HCT116 (cell line): ENCODE results near the gene SOX2. TPM values are rescaled to one million over a fixed set of nuclear protein-coding genes. Genes with fewer than 3 reads are reported as not detected.

Experiments used
- ATAC-seq: fragments of 200-7000 bp; cut with Tn5 transposase; 2 replicates; pipeline ENCODE4 v1.9.1; 2020; ENCODE audit warnings: mild to moderate bottlenecking, moderate library complexity
- BruUV-seq: library from RNA; stranded (reverse); fragments of 400-500 nt; replicated peaks from 2 replicates; lab custom pipeline; 2021; lab: Mats Ljungman, UMichigan
- CTCF ChIA-PET: fragments of 300-600 bp; sonication (Branson Sonifier 250); formaldehyde crosslinking; loops from one replicate; lab custom pipeline; 2021; ENCODE audit warnings: antibody characterized with exemption; lab: Charles Lee
- POLR2A ChIA-PET: fragments of 300-600, 350-600 bp; sonication (Branson Sonifier 250); formaldehyde crosslinking; loops from one replicate; lab custom pipeline; 2021; ENCODE audit warnings: antibody characterized with exemption; lab: Charles Lee
- RAD21 ChIA-PET, 2 experiments: fragments of 300-600 bp; sonication (Branson Sonifier 250); formaldehyde crosslinking; loops; one replicate each; lab custom pipeline; 2023; ENCODE audit warnings: low total read pairs in 2 of 2; ENCODE audit not compliant: uncharacterized antibody in 2 of 2, unreplicated experiment in 2 of 2, low non-redundant PET in 1 of 2; lab: Charles Lee
- DNase-seq: peaks from one replicate; pipeline ENCODE4 v3.0.0-alpha.2; 2010; ENCODE audit warnings: low read depth, low spot score
- H2AFZ ChIP-seq: fragments of 200-600 bp; shearing (Covaris generic), sonication (generic); 2 replicates; pipeline ENCODE4 v1.6.1; 2017; ENCODE audit warnings: low read depth, mixed run types, mixed read lengths, antibody characterized with exemption, low read length; ENCODE audit not compliant: poor library complexity, severe bottlenecking
- H3K27ac ChIP-seq: 2 replicates; pipeline ENCODE4 v1.5.1; 2012; ENCODE audit warnings: low read depth, low read length
- H3K27me3 ChIP-seq: fragments of 200-600 bp; sonication (generic); 2 replicates; pipeline ENCODE4 v1.6.1; 2016; ENCODE audit warnings: mixed run types, low read length, mixed read lengths; ENCODE audit not compliant: insufficient read depth
- H3K36me3 ChIP-seq, 2 experiments: fragments of 200-500 bp in 1 of 2; fragments of 200-600 bp in 1 of 2; sonication (Bioruptor generic) in 1 of 2; sonication (generic) in 1 of 2; 2 replicates each; pipeline versions ENCODE4 v1.5.1 to v1.6.1; 2014 to 2016; ENCODE audit warnings: low read length in 2 of 2, inconsistent platforms in 1 of 2, mixed read lengths in 1 of 2, mixed run types in 1 of 2; ENCODE audit not compliant: insufficient read depth in 2 of 2, control insufficient read depth in 1 of 2
- H3K4me1 ChIP-seq, 2 experiments: fragments of 200-600 bp in 1 of 2; sonication (generic) in 1 of 2; 2 replicates each; pipeline versions ENCODE4 v1.5.1 to v1.6.1; 2012 to 2017; ENCODE audit warnings: low read length in 2 of 2, inconsistent platforms in 1 of 2, mild to moderate bottlenecking in 1 of 2, mixed read lengths in 1 of 2, mixed run types in 1 of 2, moderate library complexity in 1 of 2; ENCODE audit not compliant: insufficient read depth in 2 of 2, control insufficient read depth in 1 of 2
- H3K4me2 ChIP-seq: fragments of 200-600 bp; sonication (generic); 2 replicates; pipeline ENCODE4 v1.6.1; 2017; ENCODE audit warnings: mixed run types, low read length, mixed read lengths
- H3K4me3 ChIP-seq, 2 experiments: fragments of 200-600 bp in 1 of 2; sonication (generic) in 1 of 2; replicated peaks in 1 of 2; 2 replicates each; pipeline ENCODE4 v1.5.1; 2011 to 2016; ENCODE audit warnings: low read length in 2 of 2, control low read depth in 1 of 2, low read depth in 1 of 2, mild to moderate bottlenecking in 1 of 2, mixed read lengths in 1 of 2, mixed run types in 1 of 2
- H3K79me2 ChIP-seq: fragments of 200-600 bp; sonication (generic); 2 replicates; pipeline ENCODE4 v1.6.1; 2017; ENCODE audit warnings: mild to moderate bottlenecking, mixed run types, low read length, moderate library complexity, mixed read lengths; ENCODE audit not compliant: insufficient read depth
- H3K9ac ChIP-seq: fragments of 200-600 bp; sonication (generic); 2 replicates; pipeline ENCODE4 v1.6.1; 2016; ENCODE audit warnings: low read length, mixed read lengths
- H3K9me2 ChIP-seq: fragments of 200-600 bp; sonication (generic), shearing (Covaris generic); 2 replicates; pipeline ENCODE4 v1.6.1; 2017; ENCODE audit warnings: mixed run types, mild to moderate bottlenecking, moderate library complexity; ENCODE audit not compliant: insufficient read depth
- H3K9me3 ChIP-seq, 2 experiments: fragments of 200-500 bp in 1 of 2; fragments of 200-600 bp in 1 of 2; sonication (Bioruptor generic) in 1 of 2; sonication (generic) in 1 of 2; 2 replicates each; pipeline ENCODE4 v1.6.1; 2014 to 2017; ENCODE audit warnings: low read length in 2 of 2, mixed read lengths in 2 of 2, inconsistent platforms in 1 of 2, low read depth in 1 of 2, mild to moderate bottlenecking in 1 of 2, mixed run types in 1 of 2, moderate library complexity in 1 of 2; ENCODE audit not compliant: control insufficient read depth in 1 of 2, insufficient read depth in 1 of 2
- H4K20me1 ChIP-seq: fragments of 200-600 bp; sonication (generic), shearing (Covaris generic); 2 replicates; pipeline ENCODE4 v1.6.1; 2017; ENCODE audit warnings: mixed run types, mild to moderate bottlenecking, moderate library complexity; ENCODE audit not compliant: insufficient read depth
- ATF3 ChIP-seq: IDR thresholded peaks from 2 replicates; pipeline ENCODE4 v1.6.1; 2012
- CEBPB ChIP-seq: IDR thresholded peaks from 2 replicates; pipeline ENCODE4 v1.6.1; 2012; ENCODE audit warnings: low read depth
- ELF1 ChIP-seq: IDR thresholded peaks from 2 replicates; pipeline ENCODE4 v1.6.1; 2012; ENCODE audit warnings: low read depth, borderline replicate concordance
- EZH2phosphoT487 ChIP-seq: fragments of 200-600 bp; IDR thresholded peaks from 2 replicates; pipeline ENCODE4 v1.6.1; 2018; ENCODE audit warnings: antibody characterized with exemption, borderline replicate concordance
- FOSL1 ChIP-seq: IDR thresholded peaks from 2 replicates; pipeline ENCODE4 v1.6.1; 2012; ENCODE audit warnings: low read depth
- POLR2A ChIP-seq: IDR thresholded peaks from 2 replicates; pipeline ENCODE4 v1.7.0; 2011; ENCODE audit warnings: borderline replicate concordance; ENCODE audit not compliant: insufficient read depth, insufficient read length; ENCODE audit errors: extremely low read depth
- SIN3A ChIP-seq: IDR thresholded peaks from 2 replicates; pipeline ENCODE4 v1.6.1; 2012; ENCODE audit warnings: low read depth
- TCF7L2 ChIP-seq: IDR thresholded peaks from 2 replicates; pipeline ENCODE4 v1.7.0; 2011; ENCODE audit warnings: borderline replicate concordance, inconsistent platforms; ENCODE audit not compliant: insufficient read depth, insufficient read length; ENCODE audit errors: extremely low read depth
- YY1 ChIP-seq: IDR thresholded peaks from 2 replicates; pipeline ENCODE4 v1.6.1; 2011; ENCODE audit warnings: low read length, low read depth, moderate library complexity, mild to moderate bottlenecking; ENCODE audit not compliant: insufficient replicate concordance; ENCODE audit errors: extremely low read depth
- intact Hi-C: fragments of 100-400 bp; cut with micrococcal nuclease; formaldehyde crosslinking; loops from 2 replicates; pipeline ENCODE4 v1.10.0; 2022
- total RNA-seq: library from RNA; stranded (reverse); gene quantifications from one replicate; pipeline ENCODE4 v1.2.1, GENCODE V29; 2021; ENCODE audit not compliant: unreplicated experiment
- TF ChIP-seq, protein P1 (sequence below): IDR thresholded peaks from 2 replicates; pipeline ENCODE4 v1.6.1; 2012; ENCODE audit warnings: low read depth
- TF ChIP-seq, protein P2 (sequence below), 3 experiments: fragments of 200-600 bp in 1 of 3; sonication (generic) in 1 of 3; IDR thresholded peaks in 2 of 3; conservative IDR thresholded peaks in 1 of 3; 2 replicates each; pipeline ENCODE4 v1.5.1; 2012 to 2017; ENCODE audit warnings: low read depth in 2 of 3, low read length in 2 of 3, antibody characterized with exemption in 1 of 3, borderline replicate concordance in 1 of 3, control low read depth in 1 of 3, mild to moderate bottlenecking in 1 of 3, mixed read lengths in 1 of 3, mixed run types in 1 of 3, moderate library complexity in 1 of 3; ENCODE audit not compliant: insufficient read depth in 1 of 3
- TF ChIP-seq, protein P3 (sequence below): IDR thresholded peaks from 2 replicates; pipeline ENCODE4 v1.6.1; 2011; ENCODE audit warnings: mild to moderate bottlenecking, low read length, moderate library complexity; ENCODE audit not compliant: insufficient replicate concordance; ENCODE audit errors: extremely low read depth

The SOX2 gene
- total RNA-seq, 1 experiment from 2014 or later = 0.15 TPM

- POLR2A ChIA-PET = no interaction called here
- H3K27me3 ChIP-seq = peaks cover 16% of the 10 kb centered on the region
- no peak for TF ChIP-seq YY1
- TF ChIP-seq, protein P1, sequence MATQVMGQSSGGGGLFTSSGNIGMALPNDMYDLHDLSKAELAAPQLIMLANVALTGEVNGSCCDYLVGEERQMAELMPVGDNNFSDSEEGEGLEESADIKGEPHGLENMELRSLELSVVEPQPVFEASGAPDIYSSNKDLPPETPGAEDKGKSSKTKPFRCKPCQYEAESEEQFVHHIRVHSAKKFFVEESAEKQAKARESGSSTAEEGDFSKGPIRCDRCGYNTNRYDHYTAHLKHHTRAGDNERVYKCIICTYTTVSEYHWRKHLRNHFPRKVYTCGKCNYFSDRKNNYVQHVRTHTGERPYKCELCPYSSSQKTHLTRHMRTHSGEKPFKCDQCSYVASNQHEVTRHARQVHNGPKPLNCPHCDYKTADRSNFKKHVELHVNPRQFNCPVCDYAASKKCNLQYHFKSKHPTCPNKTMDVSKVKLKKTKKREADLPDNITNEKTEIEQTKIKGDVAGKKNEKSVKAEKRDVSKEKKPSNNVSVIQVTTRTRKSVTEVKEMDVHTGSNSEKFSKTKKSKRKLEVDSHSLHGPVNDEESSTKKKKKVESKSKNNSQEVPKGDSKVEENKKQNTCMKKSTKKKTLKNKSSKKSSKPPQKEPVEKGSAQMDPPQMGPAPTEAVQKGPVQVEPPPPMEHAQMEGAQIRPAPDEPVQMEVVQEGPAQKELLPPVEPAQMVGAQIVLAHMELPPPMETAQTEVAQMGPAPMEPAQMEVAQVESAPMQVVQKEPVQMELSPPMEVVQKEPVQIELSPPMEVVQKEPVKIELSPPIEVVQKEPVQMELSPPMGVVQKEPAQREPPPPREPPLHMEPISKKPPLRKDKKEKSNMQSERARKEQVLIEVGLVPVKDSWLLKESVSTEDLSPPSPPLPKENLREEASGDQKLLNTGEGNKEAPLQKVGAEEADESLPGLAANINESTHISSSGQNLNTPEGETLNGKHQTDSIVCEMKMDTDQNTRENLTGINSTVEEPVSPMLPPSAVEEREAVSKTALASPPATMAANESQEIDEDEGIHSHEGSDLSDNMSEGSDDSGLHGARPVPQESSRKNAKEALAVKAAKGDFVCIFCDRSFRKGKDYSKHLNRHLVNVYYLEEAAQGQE = no peak
- TF ChIP-seq POLR2A = no peak
- no peak for TF ChIP-seq SIN3A
- TF ChIP-seq, protein P2, sequence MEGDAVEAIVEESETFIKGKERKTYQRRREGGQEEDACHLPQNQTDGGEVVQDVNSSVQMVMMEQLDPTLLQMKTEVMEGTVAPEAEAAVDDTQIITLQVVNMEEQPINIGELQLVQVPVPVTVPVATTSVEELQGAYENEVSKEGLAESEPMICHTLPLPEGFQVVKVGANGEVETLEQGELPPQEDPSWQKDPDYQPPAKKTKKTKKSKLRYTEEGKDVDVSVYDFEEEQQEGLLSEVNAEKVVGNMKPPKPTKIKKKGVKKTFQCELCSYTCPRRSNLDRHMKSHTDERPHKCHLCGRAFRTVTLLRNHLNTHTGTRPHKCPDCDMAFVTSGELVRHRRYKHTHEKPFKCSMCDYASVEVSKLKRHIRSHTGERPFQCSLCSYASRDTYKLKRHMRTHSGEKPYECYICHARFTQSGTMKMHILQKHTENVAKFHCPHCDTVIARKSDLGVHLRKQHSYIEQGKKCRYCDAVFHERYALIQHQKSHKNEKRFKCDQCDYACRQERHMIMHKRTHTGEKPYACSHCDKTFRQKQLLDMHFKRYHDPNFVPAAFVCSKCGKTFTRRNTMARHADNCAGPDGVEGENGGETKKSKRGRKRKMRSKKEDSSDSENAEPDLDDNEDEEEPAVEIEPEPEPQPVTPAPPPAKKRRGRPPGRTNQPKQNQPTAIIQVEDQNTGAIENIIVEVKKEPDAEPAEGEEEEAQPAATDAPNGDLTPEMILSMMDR (IDR thresholded peaks at IDR 0.05 in 2 of 3, conservative IDR thresholded peaks at IDR 0.05 in 1 of 3; ENCODE audit: borderline replicate concordance in 1 of 3, insufficient read depth in 1 of 3, low read depth in 2 of 3, low read length in 2 of 3) = no peak
- no peak for TF ChIP-seq CEBPB
- TF ChIP-seq ELF1 = no peak
- no peak for TF ChIP-seq FOSL1
- TF ChIP-seq, protein P3, sequence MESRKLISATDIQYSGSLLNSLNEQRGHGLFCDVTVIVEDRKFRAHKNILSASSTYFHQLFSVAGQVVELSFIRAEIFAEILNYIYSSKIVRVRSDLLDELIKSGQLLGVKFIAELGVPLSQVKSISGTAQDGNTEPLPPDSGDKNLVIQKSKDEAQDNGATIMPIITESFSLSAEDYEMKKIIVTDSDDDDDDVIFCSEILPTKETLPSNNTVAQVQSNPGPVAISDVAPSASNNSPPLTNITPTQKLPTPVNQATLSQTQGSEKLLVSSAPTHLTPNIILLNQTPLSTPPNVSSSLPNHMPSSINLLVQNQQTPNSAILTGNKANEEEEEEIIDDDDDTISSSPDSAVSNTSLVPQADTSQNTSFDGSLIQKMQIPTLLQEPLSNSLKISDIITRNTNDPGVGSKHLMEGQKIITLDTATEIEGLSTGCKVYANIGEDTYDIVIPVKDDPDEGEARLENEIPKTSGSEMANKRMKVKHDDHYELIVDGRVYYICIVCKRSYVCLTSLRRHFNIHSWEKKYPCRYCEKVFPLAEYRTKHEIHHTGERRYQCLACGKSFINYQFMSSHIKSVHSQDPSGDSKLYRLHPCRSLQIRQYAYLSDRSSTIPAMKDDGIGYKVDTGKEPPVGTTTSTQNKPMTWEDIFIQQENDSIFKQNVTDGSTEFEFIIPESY = no peak
- TF ChIP-seq ATF3 = no peak
- TF ChIP-seq TCF7L2 = no peak
- no peak for TF ChIP-seq EZH2phosphoT487
- TF ChIP-seq, all 23 proteins: peak for 0
- Histone ChIP-seq H3K9me3 (no peaks in the 10 kb centered on the region), H2AFZ (no peak overlapping the region), H3K27ac (no peak overlapping the region), H3K79me2 (no peaks in the 10 kb centered on the region), H4K20me1 (no peaks in the 10 kb centered on the region), H3K4me3 (no peak overlapping the region), H3K36me3 (no peaks in the 10 kb centered on the region), H3K9ac (no peak overlapping the region), H3K4me2 (no peak overlapping the region), H3K4me1 (no peaks in the 10 kb centered on the region), H3K9me2 (no peaks in the 10 kb centered on the region)
- CTCF ChIA-PET = interaction anchor here (1.3 kb wide), 1 partner anchor 27 kb away, joined by 3 read pairs; no protein-coding TSS in a partner anchor
- DNase-seq (no peak), ATAC-seq (no peak)
- BruUV-seq = no TSS peak
- RAD21 ChIA-PET = no interaction called here
- intact Hi-C loops = no loop called here
These were observed 15.8 kb downstream of the SOX2 start for GRCh38 chr3:181727341-181728032.
